ENCODE data around the gene SIN3A.

DNA sequence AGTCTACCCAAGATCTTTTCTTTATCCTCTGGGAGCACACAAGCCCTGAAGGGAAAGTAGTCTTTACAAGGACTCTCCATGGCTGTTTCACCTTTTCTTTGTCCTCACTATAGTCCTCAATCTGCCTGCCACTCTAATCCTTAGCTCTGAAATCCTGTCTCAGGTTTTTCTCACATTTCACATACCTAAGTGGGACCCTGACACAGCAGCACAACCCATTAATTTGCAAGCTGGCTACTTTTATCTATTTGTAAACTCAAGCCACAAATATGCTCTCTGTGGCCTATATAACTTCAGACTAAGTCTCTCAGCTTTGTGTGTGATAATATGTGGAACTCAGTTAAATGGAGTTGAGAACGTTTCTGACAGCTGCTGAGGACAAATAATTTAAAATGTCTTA lies 19.8 kb downstream of the SIN3A start:
- TF ChIP-seq POLR2A (IDR thresholded peaks at IDR 0.05; ENCODE audit: low read length) (no peak), GATA1 (IDR thresholded peaks at IDR 0.05; ENCODE audit: low read depth, low read length) (no peak)

All from erythroblast (primary cell).